Measurements from ENCODE around the gene KIF26B. TPM values are rescaled to one million over a fixed set of nuclear protein-coding genes. Genes with fewer than 3 reads are reported as not detected.
"Not testable (repeated sequence)": the region's sequence is repeated elsewhere in the genome, so short reads cannot be mapped to it uniquely, and the experiment has no call there.

The KIF26B gene
- total RNA-seq, 1 donor from 2014 or later = 4.0 TPM

DNA sequence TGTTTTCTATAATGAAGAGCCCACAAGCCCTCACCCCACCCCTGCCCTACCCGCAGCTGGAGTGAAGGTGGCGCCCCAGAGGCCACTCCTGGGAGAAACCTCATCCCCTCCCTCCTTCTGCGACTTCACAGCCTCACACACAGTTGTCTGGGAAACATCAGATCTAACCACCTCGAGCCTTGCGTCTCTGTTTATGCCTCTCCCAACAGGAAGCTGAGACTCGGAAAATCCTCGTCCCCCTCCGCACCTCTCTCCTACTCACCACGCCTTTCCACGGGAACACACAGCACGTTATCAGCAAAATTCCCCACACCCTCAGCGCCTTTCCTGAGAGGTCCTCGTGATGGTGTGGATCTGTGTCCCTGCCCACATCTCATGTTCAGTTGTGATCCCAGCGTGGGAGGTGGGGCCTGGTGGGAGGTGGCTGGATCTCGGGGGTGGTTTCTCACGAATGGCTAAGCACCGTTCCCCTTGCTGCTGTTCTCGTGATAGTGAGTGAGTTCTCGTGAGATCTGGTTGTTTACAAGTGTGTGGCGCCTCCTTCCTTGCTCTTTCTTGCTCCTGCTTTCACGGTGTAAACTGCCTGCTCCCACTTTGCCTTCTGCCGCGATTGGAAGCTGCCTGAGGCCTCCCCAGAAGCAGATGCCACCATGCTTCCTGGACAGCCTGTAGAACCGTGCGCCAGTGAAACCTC is 190.6 kb downstream of the KIF26B start:
- no peak for DNase-seq (ENCODE audit: extremely low read depth, low read depth, low spot score)

- DNase-seq (ENCODE audit: extremely low read depth, low read depth, low spot score) = no peak
Observed at GRCh38 chr1:245348626-245349025, 193.8 kb downstream of the KIF26B start.

- DNase-seq (ENCODE audit: extremely low read depth, low read depth, low spot score) = no peak
Observed at GRCh38 chr1:245353411-245353810, 198.6 kb downstream of the KIF26B start.

DNA sequence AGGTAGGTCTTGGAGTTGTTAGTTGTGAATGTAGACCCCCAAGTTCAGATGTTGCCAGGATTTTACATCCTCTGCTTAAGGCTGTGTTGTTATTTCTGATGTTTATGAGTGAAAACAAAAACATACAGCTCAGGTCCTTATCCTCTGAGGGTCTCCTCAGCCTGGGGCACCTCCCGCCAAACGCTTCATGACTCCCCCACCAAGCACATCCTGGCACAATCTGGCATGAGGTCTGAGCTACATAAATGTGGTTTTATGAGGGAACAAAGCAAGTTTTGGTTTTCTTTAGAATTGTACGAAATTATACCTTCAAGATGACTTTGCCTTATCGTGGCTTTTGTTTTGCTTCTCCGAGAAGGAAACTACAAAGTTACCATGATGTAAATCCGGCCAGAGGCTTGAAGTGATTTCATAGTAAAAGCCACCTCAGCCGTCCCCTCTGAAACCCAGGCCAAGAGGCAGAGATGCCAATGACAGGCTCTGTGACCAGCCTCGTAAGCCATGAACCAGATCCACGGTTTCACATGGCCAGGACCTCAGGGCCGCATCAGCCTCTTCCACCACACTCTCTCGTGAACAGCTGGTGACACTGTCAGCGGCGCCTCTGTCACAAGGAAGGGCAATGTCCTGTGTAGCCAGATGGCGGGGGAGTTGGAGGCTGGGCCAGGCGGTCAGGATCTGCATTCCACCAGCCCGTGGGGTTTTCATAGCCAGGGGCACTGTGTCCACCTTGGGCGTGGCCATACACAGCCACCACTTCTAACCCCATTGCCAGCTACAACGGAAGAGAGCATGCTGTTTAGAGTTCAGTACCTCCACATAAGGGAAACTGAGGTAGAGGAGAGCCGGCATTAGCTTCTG is 199.4 kb downstream of the KIF26B start:
- no peak for DNase-seq (ENCODE audit: extremely low read depth, low read depth, low spot score)

- DNase-seq (ENCODE audit: extremely low read depth, low read depth, low spot score) = not testable (repeated sequence)
Observed at GRCh38 chr1:245355851-245356630, 201.3 kb downstream of the KIF26B start.

DNA sequence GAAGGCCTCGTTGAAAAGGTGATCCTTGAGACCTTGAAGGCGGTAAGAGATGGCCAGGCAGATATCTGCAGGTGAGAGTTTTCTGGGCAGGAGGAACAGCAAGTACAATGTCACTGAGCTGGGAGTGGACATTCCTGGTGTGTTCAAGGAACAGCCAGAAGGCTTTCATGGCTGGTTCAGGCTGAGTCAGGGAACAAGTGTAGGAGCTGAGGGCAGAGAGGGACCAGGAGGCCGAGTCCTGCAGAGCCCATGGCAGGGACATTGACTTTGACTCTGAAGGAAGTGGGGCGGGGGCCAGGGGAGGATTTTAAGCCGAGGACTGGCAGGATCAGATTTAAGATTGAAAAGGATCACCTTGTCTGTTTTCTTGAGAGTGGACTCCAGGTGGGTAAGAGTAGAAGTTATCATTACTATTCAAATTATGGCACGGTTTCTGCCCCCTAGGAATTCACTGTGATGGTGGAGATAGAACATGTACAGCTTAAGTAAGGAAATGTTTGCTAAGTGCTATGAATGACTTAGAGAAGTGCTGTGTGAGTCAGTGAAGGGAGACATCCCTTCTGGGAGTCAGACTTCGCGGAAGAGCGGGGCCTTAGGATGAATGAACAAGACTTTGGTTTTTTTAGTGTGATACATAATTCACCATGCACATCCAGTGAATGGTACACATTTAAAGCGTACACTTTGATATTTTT is 202.3 kb downstream of the KIF26B start:
- DNase-seq (ENCODE audit: extremely low read depth, low read depth, low spot score) = no peak

DNA sequence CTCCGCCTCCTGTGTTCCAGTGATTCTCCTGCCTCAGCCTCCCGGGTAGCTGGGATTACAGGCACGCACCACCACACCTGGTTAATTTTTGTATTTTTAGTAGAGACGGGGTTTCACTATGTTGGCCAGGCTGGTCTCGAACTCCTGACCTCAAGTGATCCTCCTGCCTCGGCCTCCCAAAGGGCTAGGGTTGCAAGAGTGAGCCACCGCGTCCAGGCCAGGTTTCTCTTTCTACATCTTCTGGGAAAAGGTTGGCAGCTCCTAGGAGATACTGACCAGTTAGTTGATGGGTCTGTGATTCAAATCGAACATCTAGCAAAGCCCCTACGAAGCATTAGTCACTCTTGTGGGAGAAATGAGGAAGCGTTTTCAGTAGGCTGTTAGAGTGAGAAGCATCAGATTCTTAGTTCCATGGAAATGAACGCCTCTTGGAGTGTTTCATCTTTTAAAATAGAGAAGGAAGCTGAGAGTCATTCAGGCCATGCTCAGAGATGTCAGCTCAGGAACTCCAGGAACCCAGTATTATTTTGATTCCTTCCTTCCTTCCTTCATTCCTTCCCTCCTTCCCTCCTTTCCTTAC is 204.4 kb downstream of the KIF26B start:
- not testable (repeated sequence) for DNase-seq (ENCODE audit: extremely low read depth, low read depth, low spot score)

DNA sequence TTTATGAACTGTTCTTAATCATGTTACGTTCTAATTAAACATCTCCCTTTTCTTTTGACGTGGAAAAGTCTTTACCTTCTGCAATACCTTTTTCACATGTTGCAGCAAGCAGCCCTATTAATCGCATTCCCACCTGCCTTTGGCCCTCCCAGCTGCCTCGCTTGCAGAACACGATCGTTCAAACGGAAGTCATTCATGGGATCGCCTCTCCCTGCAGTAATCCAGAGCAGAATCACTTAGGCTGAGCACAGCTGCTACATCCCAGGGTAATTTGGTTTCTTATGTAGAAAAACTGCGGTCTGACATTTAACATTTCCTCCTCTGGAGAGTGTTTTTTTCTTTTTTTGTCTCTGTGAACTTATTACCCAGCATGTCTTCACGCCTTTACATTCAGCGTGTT is 206.3 kb downstream of the KIF26B start:
- no peak for DNase-seq (ENCODE audit: extremely low read depth, low read depth, low spot score)

GRCh38 chr1:245361951-245362350 is 207.2 kb downstream of the KIF26B start:
- DNase-seq (ENCODE audit: extremely low read depth, low read depth, low spot score) = no peak

- DNase-seq (ENCODE audit: extremely low read depth, low read depth, low spot score) = no peak
Observed at GRCh38 chr1:245363461-245364200, 208.8 kb downstream of the KIF26B start.

GRCh38 chr1:245365095-245366020 is 210.6 kb downstream of the KIF26B start:
- DNase-seq (ENCODE audit: extremely low read depth, low read depth, low spot score) = no peak

GRCh38 chr1:245366886-245367285 is 212.1 kb downstream of the KIF26B start:
- DNase-seq (ENCODE audit: extremely low read depth, low read depth, low spot score) = no peak

- DNase-seq (ENCODE audit: extremely low read depth, low read depth, low spot score) = no peak
Observed at GRCh38 chr1:245370175-245370825, 215.5 kb downstream of the KIF26B start.

GRCh38 chr1:245370905-245371581 is 216.3 kb downstream of the KIF26B start:
- DNase-seq (ENCODE audit: extremely low read depth, low read depth, low spot score) = no peak

DNA sequence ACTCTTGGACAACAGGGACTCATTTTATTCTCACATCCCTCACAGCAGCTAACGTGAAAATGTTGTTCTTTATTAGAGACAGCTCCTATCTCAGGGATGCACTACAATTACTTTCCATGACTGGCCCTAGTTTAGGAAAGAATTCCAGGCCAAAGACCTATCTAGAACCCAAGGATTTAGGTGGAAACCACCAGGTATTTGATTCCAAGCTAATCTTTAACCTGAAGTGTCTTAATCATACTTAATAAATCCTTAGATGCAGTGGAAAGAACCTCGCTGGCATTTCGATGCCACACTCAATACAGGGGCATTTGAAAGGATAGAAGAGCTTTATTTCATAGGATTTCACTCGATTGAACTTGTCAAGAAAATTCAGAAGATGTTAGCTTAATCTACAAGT is 218.3 kb downstream of the KIF26B start:
- no peak for DNase-seq (ENCODE audit: extremely low read depth, low read depth, low spot score)

DNA sequence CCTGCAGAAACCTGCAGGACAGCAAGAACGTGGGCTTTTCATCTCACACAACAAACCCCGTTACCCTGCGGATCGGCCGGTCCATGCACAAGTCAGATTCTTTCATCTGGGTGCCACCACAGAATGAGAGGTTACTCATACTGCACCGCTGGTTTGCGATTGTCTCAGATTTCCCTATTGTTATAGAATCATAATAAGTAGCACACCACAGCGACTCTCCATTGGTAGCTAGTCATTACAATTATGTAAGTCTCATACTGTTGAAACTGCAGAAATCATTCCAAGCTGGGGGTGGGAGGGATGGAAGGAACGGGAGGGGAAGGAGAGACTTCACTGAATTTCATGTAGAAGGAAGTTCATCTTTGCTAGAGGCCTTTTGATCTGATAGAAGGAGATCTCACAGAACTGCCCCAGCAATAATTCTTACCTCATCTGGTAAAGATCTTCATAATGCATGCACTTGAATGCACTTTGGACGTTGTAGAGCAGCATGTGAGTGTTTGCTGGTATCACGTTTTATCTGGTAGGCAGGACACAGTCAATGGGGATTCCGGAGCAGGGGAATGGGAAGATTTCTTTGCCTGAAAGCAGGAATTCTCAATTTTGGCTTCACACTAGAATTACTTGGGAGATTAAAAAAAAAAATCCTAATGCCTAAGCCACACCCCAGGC is 221.1 kb downstream of the KIF26B start:
- DNase-seq (ENCODE audit: extremely low read depth, low read depth, low spot score) = no peak

DNA sequence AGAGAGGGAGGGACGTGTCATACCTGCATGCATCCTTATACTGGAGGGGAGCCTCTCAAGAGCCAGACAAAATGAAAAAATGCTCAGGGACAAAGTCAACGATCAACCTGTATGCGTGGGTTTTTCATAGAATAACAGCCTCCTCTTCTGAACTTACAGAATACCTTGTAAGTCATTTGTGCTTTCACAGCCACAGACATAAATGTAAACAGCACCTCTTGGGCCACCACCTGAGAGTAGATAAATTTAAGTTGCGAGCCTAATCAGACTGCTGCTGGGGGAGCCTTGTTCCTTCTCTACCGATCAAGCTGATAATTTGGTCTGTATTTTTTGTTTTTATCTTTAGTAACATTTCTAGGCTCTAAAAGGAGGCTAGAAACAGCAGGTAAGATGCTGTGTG is 223.1 kb downstream of the KIF26B start:
- DNase-seq (ENCODE audit: extremely low read depth, low read depth, low spot score) = no peak

All from glomerular endothelial cell (primary cell).